RWPE2 (cell line): ENCODE measurements around the gene VPS54.

Experiments
- ATAC-seq: fragments of 200-7000 bp; cut with Tn5 transposase; 3 replicates; pipeline ENCODE4 v1.9.1; 2021; ENCODE audit warnings: low read depth
- DNase-seq: peaks from one replicate; pipeline ENCODE4 v3.0.0-alpha.2; 2020; ENCODE audit warnings: low spot score
- H3K27ac ChIP-seq: fragments of 450-650 bp; 2 replicates; pipeline ENCODE4 v1.5.1; 2017; ENCODE audit warnings: mild to moderate bottlenecking; ENCODE audit not compliant: poor library complexity, severe bottlenecking
- H3K27me3 ChIP-seq: fragments of 250-450 bp; sonication (Bioruptor Pico); 2 replicates; pipeline ENCODE4 v1.5.1; 2021; ENCODE audit warnings: mild to moderate bottlenecking, moderate library complexity; ENCODE audit not compliant: insufficient read depth, poor library complexity, severe bottlenecking
- H3K36me3 ChIP-seq: fragments of 250-450 bp; sonication (Bioruptor Pico); 2 replicates; pipeline ENCODE4 v1.5.1; 2020; ENCODE audit warnings: low read depth, mild to moderate bottlenecking, moderate library complexity
- H3K4me1 ChIP-seq: fragments of 250-450 bp; sonication (Bioruptor Pico); 2 replicates; pipeline ENCODE4 v1.5.1; 2021; ENCODE audit warnings: mild to moderate bottlenecking, moderate library complexity; ENCODE audit not compliant: insufficient read depth, poor library complexity, severe bottlenecking
- H3K4me3 ChIP-seq: fragments of 250-450 bp; sonication (Bioruptor Pico); 2 replicates; pipeline ENCODE4 v1.5.1; 2021; ENCODE audit warnings: mild to moderate bottlenecking, moderate library complexity; ENCODE audit not compliant: severe bottlenecking
- H3K9me3 ChIP-seq: fragments of 250-450 bp; sonication (Bioruptor Pico); 2 replicates; pipeline ENCODE4 v1.5.1; 2021; ENCODE audit warnings: mild to moderate bottlenecking, moderate library complexity; ENCODE audit not compliant: severe bottlenecking
- CTCF ChIP-seq: fragments of 450-650 bp; IDR thresholded peaks from one replicate; pipeline ENCODE4 v1.5.1; 2017; ENCODE audit warnings: mild to moderate bottlenecking, moderate library complexity; ENCODE audit not compliant: poor library complexity, severe bottlenecking

Gene VPS54

GRCh38 chr2:63876311-63876710 is 142.9 kb downstream of the VPS54 start:
- no peak overlapping the region for H3K4me3 ChIP-seq
- peaks cover 64% of the 10 kb centered on the region for H3K36me3 ChIP-seq
- ATAC-seq (no peak), DNase-seq (no peak)
- no peaks in the 10 kb centered on the region for H3K27me3 ChIP-seq
- H3K4me1 ChIP-seq = peaks cover 13% of the 10 kb centered on the region
- no peak for TF ChIP-seq CTCF
- no peak overlapping the region for H3K27ac ChIP-seq
- no peaks in the 10 kb centered on the region for H3K9me3 ChIP-seq

GRCh38 chr2:63875559-63876245 is 143.5 kb downstream of the VPS54 start:
- Histone ChIP-seq H3K27ac (peak overlapping the region; percentile 36), H3K4me1 (peaks cover 19% of the 10 kb centered on the region), H3K9me3 (no peaks in the 10 kb centered on the region), H3K4me3 (no peak overlapping the region), H3K36me3 (peaks cover 59% of the 10 kb centered on the region), H3K27me3 (no peaks in the 10 kb centered on the region)
- TF ChIP-seq CTCF = no peak
- no peak for ATAC-seq
- DNase-seq = no peak

- Histone ChIP-seq H3K4me3 (no peak overlapping the region), H3K27ac (peak overlapping the region; percentile 36), H3K9me3 (no peaks in the 10 kb centered on the region), H3K27me3 (no peaks in the 10 kb centered on the region), H3K4me1 (peaks cover 24% of the 10 kb centered on the region), H3K36me3 (peaks cover 56% of the 10 kb centered on the region)
- ATAC-seq (peak; percentile 54), DNase-seq (no peak)
- no peak for TF ChIP-seq CTCF
Observed at GRCh38 chr2:63875131-63875527, 144.1 kb downstream of the VPS54 start.

DNA sequence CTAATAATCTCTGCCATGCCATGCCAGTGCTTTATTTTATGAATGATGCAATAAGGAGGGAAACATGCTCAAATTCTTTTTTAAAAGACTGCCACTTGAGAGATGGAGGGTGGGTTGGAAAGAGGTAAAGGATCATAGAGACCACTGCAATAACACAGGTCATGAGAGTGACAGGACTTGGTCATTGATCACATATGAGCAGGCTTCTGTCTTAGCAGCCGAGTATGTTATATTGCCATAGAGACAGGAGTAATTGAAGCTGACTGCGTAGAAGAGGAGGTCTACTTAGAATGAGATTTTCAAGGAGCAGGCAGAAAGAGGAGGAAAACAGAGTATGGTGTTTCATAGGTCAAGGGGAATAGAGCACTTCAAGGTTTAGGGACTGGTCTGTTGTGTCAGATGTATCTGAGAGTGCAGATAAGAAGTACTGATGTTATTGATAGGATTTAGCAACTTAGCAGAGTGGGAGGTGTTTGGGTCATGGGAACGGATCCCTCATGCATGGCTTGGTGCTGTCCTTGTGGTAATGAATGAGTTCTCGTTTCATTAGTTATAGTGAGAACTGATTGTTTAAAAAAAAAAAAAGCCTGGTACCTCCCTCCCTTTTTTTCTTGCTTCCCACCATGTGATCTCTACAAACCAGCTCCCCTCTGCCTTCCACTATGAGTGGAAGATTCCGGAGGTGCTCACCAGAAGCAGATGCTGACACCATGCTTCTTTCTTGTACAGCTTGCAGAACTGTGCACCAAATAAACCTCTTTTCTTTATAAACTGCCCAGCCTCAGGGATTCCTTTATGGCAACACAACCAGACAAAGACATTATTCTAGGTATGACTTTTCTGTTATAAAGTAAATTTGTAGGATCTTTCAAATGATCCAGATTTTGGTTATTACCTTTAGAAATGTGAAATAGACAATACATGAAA is 144.8 kb downstream of the VPS54 start:
- H3K9me3 ChIP-seq = no peaks in the 10 kb centered on the region
- no peak for TF ChIP-seq CTCF
- H3K36me3 ChIP-seq = peaks cover 54% of the 10 kb centered on the region
- DNase-seq (no peak), ATAC-seq (no peak)
- H3K4me1 ChIP-seq = peaks cover 24% of the 10 kb centered on the region
- H3K27me3 ChIP-seq = no peaks in the 10 kb centered on the region
- no peak overlapping the region for H3K4me3 ChIP-seq
- H3K27ac ChIP-seq = peak overlapping the region; percentile 36
